ENCODE results near the gene RETN. TPM values are rescaled to one million over a fixed set of nuclear protein-coding genes. Genes with fewer than 3 reads are reported as not detected.
A peak's percentile ranks its signal among the peaks of the same experiment; 100 is the strongest.

RETN gene
- total RNA-seq, 1 experiment from 2014 or later = not detected

DNA sequence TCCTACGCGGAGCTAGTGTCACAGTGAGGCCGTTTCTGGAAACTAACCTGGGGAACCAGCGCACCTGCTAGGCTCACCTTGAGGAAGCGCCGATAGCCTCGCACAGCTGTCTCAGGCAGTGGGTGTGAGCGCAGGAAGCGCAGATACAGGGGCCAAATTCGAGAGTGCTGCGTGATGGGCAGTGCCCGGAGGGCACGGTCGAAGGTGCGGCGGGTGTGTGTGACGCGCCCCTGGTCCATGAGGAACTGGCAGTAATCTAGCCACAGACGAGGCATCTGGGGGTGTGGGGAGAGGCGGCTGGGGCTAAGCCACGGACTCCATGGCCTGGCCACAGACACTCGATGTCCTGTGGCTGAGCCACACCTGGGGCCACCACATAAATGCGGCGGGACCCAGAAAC is 41.7 kb upstream of the RETN start (continued):
- TF ChIP-seq, protein P1, sequence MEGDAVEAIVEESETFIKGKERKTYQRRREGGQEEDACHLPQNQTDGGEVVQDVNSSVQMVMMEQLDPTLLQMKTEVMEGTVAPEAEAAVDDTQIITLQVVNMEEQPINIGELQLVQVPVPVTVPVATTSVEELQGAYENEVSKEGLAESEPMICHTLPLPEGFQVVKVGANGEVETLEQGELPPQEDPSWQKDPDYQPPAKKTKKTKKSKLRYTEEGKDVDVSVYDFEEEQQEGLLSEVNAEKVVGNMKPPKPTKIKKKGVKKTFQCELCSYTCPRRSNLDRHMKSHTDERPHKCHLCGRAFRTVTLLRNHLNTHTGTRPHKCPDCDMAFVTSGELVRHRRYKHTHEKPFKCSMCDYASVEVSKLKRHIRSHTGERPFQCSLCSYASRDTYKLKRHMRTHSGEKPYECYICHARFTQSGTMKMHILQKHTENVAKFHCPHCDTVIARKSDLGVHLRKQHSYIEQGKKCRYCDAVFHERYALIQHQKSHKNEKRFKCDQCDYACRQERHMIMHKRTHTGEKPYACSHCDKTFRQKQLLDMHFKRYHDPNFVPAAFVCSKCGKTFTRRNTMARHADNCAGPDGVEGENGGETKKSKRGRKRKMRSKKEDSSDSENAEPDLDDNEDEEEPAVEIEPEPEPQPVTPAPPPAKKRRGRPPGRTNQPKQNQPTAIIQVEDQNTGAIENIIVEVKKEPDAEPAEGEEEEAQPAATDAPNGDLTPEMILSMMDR (IDR thresholded peaks at IDR 0.05 in 2 of 3, conservative IDR thresholded peaks at IDR 0.05 in 1 of 3; ENCODE audit: borderline replicate concordance in 1 of 3, insufficient read depth in 1 of 3, low read depth in 2 of 3, low read length in 2 of 3) = no peak
- TF ChIP-seq SRF (IDR thresholded peaks at IDR 0.05; ENCODE audit: low read depth) = no peak

- ATAC-seq = no peak
- H3K9ac ChIP-seq (ENCODE audit: low read length) = peak overlapping the region; percentile 90
- peak overlapping the region; percentile 95 for H3K4me2 ChIP-seq (ENCODE audit: low read length)
Measured at GRCh38 chr19:7628589-7629311, 40.1 kb upstream of the RETN start.

More at GRCh38 chr19:7628589-7629311, 40.1 kb upstream of the RETN start:
- ChIA-PET RAD21 (ENCODE audit: low non-redundant PET in 1 of 2, low total read pairs in 2 of 2, uncharacterized antibody in 2 of 2, unreplicated experiment in 2 of 2) (interaction anchor here (0.6 to 0.8 kb wide), 3 partner anchors 60 to 272 kb away, joined by 3 read pairs; no protein-coding TSS in a partner anchor), POLR2A (interaction anchor here (0.8 to 2.0 kb wide), 2 partner anchors 9 to 23 kb away, joined by 5 to 6 read pairs; no protein-coding TSS in a partner anchor), CTCF (interaction anchor here (1.0 to 1.7 kb wide), 3 partner anchors 52 to 784 kb away, joined by 4 to 11 read pairs (median 6); partner anchors contain the start of genes MARCHF2 and TRAPPC5)
- TF ChIP-seq, protein P1 (IDR thresholded peaks at IDR 0.05 in 2 of 3, conservative IDR thresholded peaks at IDR 0.05 in 1 of 3; ENCODE audit: borderline replicate concordance in 1 of 3, insufficient read depth in 1 of 3, low read depth in 2 of 3, low read length in 2 of 3) = no peak
- TF ChIP-seq POLR2A (IDR thresholded peaks at IDR 0.05; ENCODE audit: borderline replicate concordance, extremely low read depth, insufficient read depth, insufficient read length) (no peak), ZNF274 (IDR thresholded peaks at IDR 0.05; ENCODE audit: low read depth, low read length) (no peak), FOSL1 (IDR thresholded peaks at IDR 0.05; ENCODE audit: low read depth) (no peak), SRF (IDR thresholded peaks at IDR 0.05; ENCODE audit: low read depth) (no peak)
- TSS peak; percentile 88 for BruUV-seq (replicated peaks)
- Histone ChIP-seq H3K27ac (ENCODE audit: low read depth, low read length) (peak overlapping the region; percentile 66), H4K20me1 (ENCODE audit: insufficient read depth) (no peaks in the 10 kb centered on the region), H3K4me3 (replicated peaks in 1 of 2; ENCODE audit: low read depth in 1 of 2, low read length in 2 of 2) (peak overlapping the region; percentile 79 to 96), H3K9me2 (ENCODE audit: insufficient read depth) (no peaks in the 10 kb centered on the region), H2AFZ (ENCODE audit: low read depth, low read length, poor library complexity, severe bottlenecking) (no peak overlapping the region), H3K27me3 (ENCODE audit: insufficient read depth, low read length) (no peaks in the 10 kb centered on the region), H3K4me1 (ENCODE audit: control insufficient read depth in 1 of 2, insufficient read depth in 2 of 2, low read length in 2 of 2) (peaks cover 7 to 18% of the 10 kb centered on the region in 2 experiments), H3K9me3 (ENCODE audit: control insufficient read depth in 1 of 2, insufficient read depth in 1 of 2, low read depth in 1 of 2, low read length in 2 of 2) (no peaks in the 10 kb centered on the region), H3K36me3 (ENCODE audit: control insufficient read depth in 1 of 2, insufficient read depth in 2 of 2, low read length in 2 of 2) (peaks cover 0 to 20% of the 10 kb centered on the region in 2 experiments; a peak in 3 of 4 replicates), H3K79me2 (ENCODE audit: insufficient read depth, low read length) (peaks cover 65% of the 10 kb centered on the region)
- intact Hi-C loops (cut with micrococcal nuclease) = no loop called here
- DNase-seq (ENCODE audit: low read depth, low spot score) = no peak
